Heart left ventricle (tissue), 16 donors: ENCODE results near the gene SLCO3A1. TPM values are rescaled to one million over a fixed set of nuclear protein-coding genes. Genes with fewer than 3 reads are reported as not detected.

Experiments used
- ATAC-seq, 4 donors: fragments of 200-7000 bp; cut with Tn5 transposase; one replicate each; pipeline ENCODE4 v1.9.1; 2020 to 2022; ENCODE audit warnings: moderate library complexity in 4 of 4, mild to moderate bottlenecking in 3 of 4, moderate number of reproducible peaks in 1 of 4
- DNase-seq, 5 donors: peaks; one replicate each; pipeline ENCODE4 v3.0.0-alpha.2; 2020
- H3K27ac ChIP-seq, 12 donors: fragments of 200-600 bp; sonication (generic) in 4 of 12; one replicate each; pipeline versions ENCODE4 v1.5.0 to v1.8.0; 2016 to 2022; ENCODE audit warnings: mild to moderate bottlenecking in 2 of 12
- H3K27me3 ChIP-seq, 9 donors: fragments of 200-600 bp; sonication (generic) in 2 of 9; one replicate each; pipeline versions ENCODE4 v1.5.1 to v1.8.0; 2016 to 2022; ENCODE audit warnings: mild to moderate bottlenecking in 3 of 9
- H3K36me3 ChIP-seq, 9 donors: fragments of 200-600 bp; sonication (generic) in 2 of 9; one replicate each; pipeline versions ENCODE4 v1.5.0 to v1.8.0; 2018 to 2022; ENCODE audit warnings: mild to moderate bottlenecking in 2 of 9
- H3K4me1 ChIP-seq, 12 donors: fragments of 200-600 bp; sonication (generic) in 4 of 12; one replicate each; pipeline versions ENCODE4 v1.5.0 to v1.8.0; 2016 to 2022; ENCODE audit warnings: mild to moderate bottlenecking in 3 of 12
- H3K4me3 ChIP-seq, 12 donors: fragments of 200-600 bp; sonication (generic) in 4 of 12; one replicate each; pipeline versions ENCODE4 v1.5.0 to v1.8.0; 2017 to 2022; ENCODE audit warnings: mild to moderate bottlenecking in 9 of 12, moderate library complexity in 4 of 12
- H3K9me3 ChIP-seq, 12 donors: fragments of 200-600 bp; sonication (generic) in 4 of 12; one replicate each; pipeline versions ENCODE4 v1.5.0 to v1.8.0; 2016 to 2022; ENCODE audit warnings: mild to moderate bottlenecking in 1 of 12
- CTCF ChIP-seq, 12 donors: fragments of 200-600 bp; sonication (generic) in 4 of 12; IDR thresholded peaks; one replicate each; pipeline versions ENCODE4 v1.5.0 to v1.8.0; 2018 to 2022; ENCODE audit warnings: antibody characterized with exemption in 12 of 12, mild to moderate bottlenecking in 5 of 12
- POLR2A ChIP-seq, 2 donors: fragments of 450-650 bp; IDR thresholded peaks; one replicate each; pipeline ENCODE4 v1.6.1; 2017; ENCODE audit warnings: antibody characterized with exemption in 2 of 2, mild to moderate bottlenecking in 2 of 2, moderate library complexity in 2 of 2
- WGBS, 4 donors: extraction: QIAGEN DNeasy Blood & Tissue Kit in 2 of 4; methylation state at CpG; one replicate each; pipeline versions ENCODE4 v1.1.5 to v1.1.7; 2013 to 2018; 5-methylcytosine and 5-hydroxymethylcytosine counted together
- intact Hi-C, 10 donors: fragments of 100-400 bp; cut with DNase I; formaldehyde crosslinking; loops; one replicate each; pipeline versions ENCODE4 v1.11.1 to v1.14.2; 2022
- polyA plus RNA-seq, 2 donors: library from polyadenylated mRNA; stranded (reverse); fragments of 200-250 nt; gene quantifications; one replicate each; pipeline ENCODE4 v1.2.3, GENCODE V29; 2013
- total RNA-seq, 9 donors: library from RNA; depleted of rRNA in 2 of 9; stranded (reverse); fragments of >200 nt in 2 of 9; fragmentation: NEBNext Ultra II Directional in 3 of 9; extraction: Animal tissue kit (Norgen Biotek cat#: 25700) in 3 of 9; gene quantifications; one replicate each; pipeline versions ENCODE4 v1.1.0 to v1.2.4, GENCODE V29; 2016 to 2023
- donor health status: ischemic (EF 13 %, LVEDD 7.1; RV severe dilation, severe dysfunction).
- donor health status: healthy with polysubstance abuse.
- donor health status: DM: no; HTN: yes; CAD: no.
- donor health status: DM: no; HTN: no; CAD: no.
- donor health status: ischemic (EF 25% LVEDD 6.9; RV normal size, moderate dysfunction).
- donor health status: ischemic (EF 25% LVEDD 5.7; RV mildly dilated, moderate dysfunction).
- donor health status: healthy.
- donor health status: DM: yes; HTN: yes; CAD: no.
- donor health status: ischemic (EF 35%, LVEDD 5.7; RV mildly dilated, moderate dysfunction).
- donor health status: nonischemic (EF 11% LVEDD 7.7; RV severe dilation, severe dysfunction).
- donor health status: DM: yes; HTN: yes; CAD: no.
- donor health status: PGD.
- donor health status: ischemic (EF 29% LVEDD 5.4; RV normal size, mild dysfunction).
- donor health status: nonischemic (EF 23%, LVEDD 6.1; RV moderate dilation, normal function).

Gene SLCO3A1
- total and polyA plus RNA-seq, 11 donors, result 26.3 to 64.2 (median 50.2) TPM

GRCh38 chr15:92130906-92131305 lies 277.4 kb downstream of the SLCO3A1 start:
- 87 to 94% (median 93%) methylated on average over 3 of the region's 3 CpGs for WGBS, 4 donors
- TF ChIP-seq CTCF (IDR thresholded peaks at IDR 0.05), result no peak
- TF ChIP-seq POLR2A (IDR thresholded peaks at IDR 0.05), result no peak
- no peaks in the 10 kb centered on the region for H3K9me3 ChIP-seq

GRCh38 chr15:92132982-92133755 lies 279.7 kb downstream of the SLCO3A1 start:
- TF ChIP-seq CTCF (IDR thresholded peaks at IDR 0.05) (no peak), POLR2A (IDR thresholded peaks at IDR 0.05) (no peak)
- peaks cover 0 to 5% (median 0%) of the 10 kb centered on the region in 12 donors for H3K4me1 ChIP-seq
- peaks cover 0 to 73% (median 50%) of the 10 kb centered on the region in 9 donors for H3K36me3 ChIP-seq
- no peaks in the 10 kb centered on the region for H3K27me3 ChIP-seq
- no peak overlapping the region for H3K27ac ChIP-seq
- 92 to 96% (median 93%) methylated on average over 17 of the region's 17 CpGs for WGBS, 4 donors
- H3K4me3 ChIP-seq, result no peak overlapping the region
- H3K9me3 ChIP-seq, result peaks cover 0 to 5% (median 0%) of the 10 kb centered on the region in 12 donors
- no peak for ATAC-seq
- no peak for DNase-seq
- intact Hi-C loops, result no loop called here

More at GRCh38 chr15:92130906-92131305, 277.4 kb downstream of the SLCO3A1 start:
- H3K27ac ChIP-seq, result no peak overlapping the region
- H3K4me1 ChIP-seq, result peaks cover 0 to 5% (median 0%) of the 10 kb centered on the region in 12 donors
- H3K36me3 ChIP-seq, result peaks cover 0 to 93% (median 70%) of the 10 kb centered on the region in 9 donors
- intact Hi-C loops, result no loop called here
- H3K4me3 ChIP-seq, result no peak overlapping the region
- no peak for ATAC-seq
- DNase-seq, result no peak
- H3K27me3 ChIP-seq, result no peaks in the 10 kb centered on the region

- no peak for TF ChIP-seq POLR2A (IDR thresholded peaks at IDR 0.05)
- no peak for TF ChIP-seq CTCF (IDR thresholded peaks at IDR 0.05)
- intact Hi-C loops, result no loop called here
These were observed 287.3 kb downstream of the SLCO3A1 start for GRCh38 chr15:92140796-92141195.

GRCh38 chr15:92141607-92142006 lies 288.1 kb downstream of the SLCO3A1 start:
- peak in 1 of 4 donors; percentile 29 for ATAC-seq
- WGBS, 4 donors, result 73 to 85% (median 83%) methylated on average over 3 of the region's 3 CpGs
- H3K4me3 ChIP-seq, result no peak overlapping the region
- H3K27ac ChIP-seq, result peak overlapping the region in 8 of 12 donors; percentile 33 to 92 (median 70)
- H3K27me3 ChIP-seq, result no peaks in the 10 kb centered on the region
- no peak for TF ChIP-seq POLR2A (IDR thresholded peaks at IDR 0.05)
- no peak for TF ChIP-seq CTCF (IDR thresholded peaks at IDR 0.05)
- H3K9me3 ChIP-seq, result peaks cover 0 to 3% (median 0%) of the 10 kb centered on the region in 12 donors
- no peak for DNase-seq
- peaks cover 0 to 8% (median 0%) of the 10 kb centered on the region in 9 donors for H3K36me3 ChIP-seq
- H3K4me1 ChIP-seq, result peaks cover 0 to 26% (median 6%) of the 10 kb centered on the region in 12 donors
- intact Hi-C loops, result loop anchor here in 1 of 10 donors (2.0 kb wide), 1 partner anchor 23 kb away; no protein-coding TSS in a partner anchor

More at GRCh38 chr15:92140796-92141195, 287.3 kb downstream of the SLCO3A1 start:
- Histone ChIP-seq H3K4me3 (no peak overlapping the region), H3K27ac (peak overlapping the region in 4 of 12 donors; percentile 69 to 92 (median 79)), H3K36me3 (peaks cover 0 to 5% (median 0%) of the 10 kb centered on the region in 9 donors), H3K9me3 (peaks cover 0 to 5% (median 0%) of the 10 kb centered on the region in 12 donors), H3K4me1 (peaks cover 0 to 26% (median 6%) of the 10 kb centered on the region in 12 donors), H3K27me3 (no peaks in the 10 kb centered on the region)
- DNase-seq (no peak), ATAC-seq (no peak)
- 91 to 96% (median 92%) methylated on average over 5 of the region's 5 CpGs for WGBS, 4 donors
